ENCODE measurements around the gene HECA. TPM values are rescaled to one million over a fixed set of nuclear protein-coding genes. Genes with fewer than 3 reads are reported as not detected.

HECA gene
- total RNA-seq, 4 donors from 2014 or later = 31.9 to 39.3 (median 35.7) TPM

- H3K4me3 ChIP-seq = no peak overlapping the region
- no peak overlapping the region for H3K27ac ChIP-seq
Observed at GRCh38 chr6:139166238-139166955, 31.5 kb downstream of the HECA start.

DNA sequence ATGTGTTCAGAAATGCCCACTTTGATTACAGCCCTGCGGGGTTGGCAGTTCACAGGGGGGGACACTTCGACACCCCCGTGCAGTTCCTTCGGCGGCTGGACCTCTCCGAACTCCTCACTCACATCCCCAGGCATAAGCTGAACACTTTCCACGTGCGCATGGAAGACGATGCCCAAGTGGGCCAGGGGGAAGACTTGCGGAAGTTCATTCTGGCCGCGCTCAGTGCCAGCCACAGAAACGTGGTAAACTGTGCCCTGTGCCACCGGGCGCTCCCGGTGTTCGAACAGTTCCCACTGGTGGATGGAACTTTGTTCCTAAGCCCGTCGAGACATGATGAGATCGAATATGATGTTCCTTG, 32.1 kb downstream of the HECA start:
- no peaks in the 10 kb centered on the region for H3K9me3 ChIP-seq
- 97% methylated on average over 20 of the region's 20 CpGs for WGBS, 2 donors

More at GRCh38 chr6:139166238-139166955, 31.5 kb downstream of the HECA start:
- Histone ChIP-seq H3K36me3 (peaks cover 0 to 28% (median 19%) of the 10 kb centered on the region in 3 donors), H3K4me1 (peaks cover 0 to 9% (median 3%) of the 10 kb centered on the region in 4 donors), H3K9me3 (no peaks in the 10 kb centered on the region), H3K27me3 (no peaks in the 10 kb centered on the region)
- TF ChIP-seq EP300 (IDR thresholded peaks at IDR 0.05) (no peak), POLR2A (IDR thresholded peaks at IDR 0.05) (no peak)
- TF ChIP-seq, protein P1, sequence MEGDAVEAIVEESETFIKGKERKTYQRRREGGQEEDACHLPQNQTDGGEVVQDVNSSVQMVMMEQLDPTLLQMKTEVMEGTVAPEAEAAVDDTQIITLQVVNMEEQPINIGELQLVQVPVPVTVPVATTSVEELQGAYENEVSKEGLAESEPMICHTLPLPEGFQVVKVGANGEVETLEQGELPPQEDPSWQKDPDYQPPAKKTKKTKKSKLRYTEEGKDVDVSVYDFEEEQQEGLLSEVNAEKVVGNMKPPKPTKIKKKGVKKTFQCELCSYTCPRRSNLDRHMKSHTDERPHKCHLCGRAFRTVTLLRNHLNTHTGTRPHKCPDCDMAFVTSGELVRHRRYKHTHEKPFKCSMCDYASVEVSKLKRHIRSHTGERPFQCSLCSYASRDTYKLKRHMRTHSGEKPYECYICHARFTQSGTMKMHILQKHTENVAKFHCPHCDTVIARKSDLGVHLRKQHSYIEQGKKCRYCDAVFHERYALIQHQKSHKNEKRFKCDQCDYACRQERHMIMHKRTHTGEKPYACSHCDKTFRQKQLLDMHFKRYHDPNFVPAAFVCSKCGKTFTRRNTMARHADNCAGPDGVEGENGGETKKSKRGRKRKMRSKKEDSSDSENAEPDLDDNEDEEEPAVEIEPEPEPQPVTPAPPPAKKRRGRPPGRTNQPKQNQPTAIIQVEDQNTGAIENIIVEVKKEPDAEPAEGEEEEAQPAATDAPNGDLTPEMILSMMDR (IDR thresholded peaks at IDR 0.05) = no peak
- 94 to 97% methylated on average over 33 to 35 of the region's 35 CpGs for WGBS, 2 donors
- DNase-seq (ENCODE audit: low spot score in 2 of 2) = no peak

GRCh38 chr6:139172151-139172550, 37.3 kb downstream of the HECA start:
- TF ChIP-seq POLR2A (IDR thresholded peaks at IDR 0.05) (no peak), EP300 (IDR thresholded peaks at IDR 0.05) (no peak)
- TF ChIP-seq, protein P1 (IDR thresholded peaks at IDR 0.05) = no peak
- Histone ChIP-seq H3K4me3 (no peak overlapping the region), H3K4me1 (no peaks in the 10 kb centered on the region), H3K27me3 (no peaks in the 10 kb centered on the region), H3K27ac (no peak overlapping the region), H3K36me3 (peaks cover 3 to 50% (median 16%) of the 10 kb centered on the region in 3 donors), H3K9me3 (no peaks in the 10 kb centered on the region)
- DNase-seq (ENCODE audit: low spot score in 2 of 2) = no peak
- WGBS, 2 donors = 82 to 89% methylated on average over 4 of the region's 4 CpGs

More for the DNA sequence above, 32.1 kb downstream of the HECA start:
- DNase-seq (ENCODE audit: low spot score in 2 of 2) = no peak
- H3K4me3 ChIP-seq = no peak overlapping the region
- H3K27ac ChIP-seq = no peak overlapping the region
- H3K27me3 ChIP-seq = no peaks in the 10 kb centered on the region
- peaks cover 0 to 6% (median 2%) of the 10 kb centered on the region in 4 donors for H3K4me1 ChIP-seq
- no peak for TF ChIP-seq EP300 (IDR thresholded peaks at IDR 0.05)
- TF ChIP-seq POLR2A (IDR thresholded peaks at IDR 0.05) = no peak
- TF ChIP-seq, protein P1 (IDR thresholded peaks at IDR 0.05) = no peak
- H3K36me3 ChIP-seq = peaks cover 0 to 28% (median 19%) of the 10 kb centered on the region in 3 donors

DNA sequence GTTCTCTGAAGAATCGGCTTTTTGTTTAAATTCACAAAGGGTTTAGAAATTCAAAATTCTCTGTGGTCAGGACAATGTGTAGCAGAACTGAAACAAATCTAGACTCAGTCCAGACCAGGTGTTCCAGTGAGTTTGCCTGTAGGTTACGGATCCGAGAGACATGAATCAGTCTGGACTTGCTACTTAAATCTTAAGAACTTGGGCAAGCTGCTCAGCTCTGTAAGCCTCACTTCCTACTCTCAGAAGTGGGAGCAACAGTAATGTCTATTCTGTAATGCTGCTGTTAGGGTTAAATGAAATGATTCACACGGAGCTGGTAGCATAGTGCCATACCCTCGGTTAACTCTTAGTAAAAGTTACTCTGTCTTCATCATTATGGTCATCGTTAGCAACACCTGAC, 37.7 kb downstream of the HECA start:
- H3K36me3 ChIP-seq = peaks cover 3 to 50% (median 17%) of the 10 kb centered on the region in 3 donors
- no peaks in the 10 kb centered on the region for H3K27me3 ChIP-seq
- no peaks in the 10 kb centered on the region for H3K9me3 ChIP-seq
- no peak overlapping the region for H3K27ac ChIP-seq
- H3K4me3 ChIP-seq = no peak overlapping the region
- no peak for TF ChIP-seq EP300 (IDR thresholded peaks at IDR 0.05)
- TF ChIP-seq POLR2A (IDR thresholded peaks at IDR 0.05) = no peak
- TF ChIP-seq, protein P1 (IDR thresholded peaks at IDR 0.05) = no peak
- no peaks in the 10 kb centered on the region for H3K4me1 ChIP-seq
- 71 to 85% methylated on average over 6 of the region's 6 CpGs for WGBS, 2 donors
- DNase-seq (ENCODE audit: low spot score in 2 of 2) = no peak

DNA sequence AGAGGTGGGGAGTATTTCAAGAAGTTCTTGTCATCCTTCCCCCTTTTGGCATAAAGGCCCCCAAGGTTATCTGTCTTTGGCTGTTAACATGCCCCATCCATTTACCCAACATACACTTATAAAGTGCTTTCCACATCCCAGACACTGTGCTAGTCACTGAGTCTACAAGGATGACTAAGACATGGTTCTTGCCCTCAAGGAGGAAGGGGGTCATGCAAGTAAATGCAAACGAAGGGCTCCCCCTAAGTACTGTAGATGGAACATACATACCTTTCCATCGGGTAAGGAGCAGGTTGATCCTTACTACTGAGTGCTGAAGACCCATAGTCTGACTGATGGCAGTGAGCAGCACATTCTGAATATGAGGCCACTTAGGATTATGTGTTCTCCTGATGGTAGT, 38.3 kb downstream of the HECA start:
- Histone ChIP-seq H3K4me3 (no peak overlapping the region), H3K36me3 (peaks cover 3 to 52% (median 18%) of the 10 kb centered on the region in 3 donors), H3K9me3 (no peaks in the 10 kb centered on the region), H3K27ac (no peak overlapping the region), H3K27me3 (no peaks in the 10 kb centered on the region), H3K4me1 (no peaks in the 10 kb centered on the region)
- DNase-seq (ENCODE audit: low spot score in 2 of 2) = no peak
- TF ChIP-seq EP300 (IDR thresholded peaks at IDR 0.05) (no peak), POLR2A (IDR thresholded peaks at IDR 0.05) (no peak)
- TF ChIP-seq, protein P1 (IDR thresholded peaks at IDR 0.05) = no peak
- 72 to 75% methylated on average over 2 of the region's 2 CpGs for WGBS, 2 donors
